Tibial artery (tissue), 4 donors: Measurements from ENCODE around the gene CAPZB.

Experiments
- DNase-seq, 2 donors: peaks; one replicate each; pipeline ENCODE4 v3.0.0-alpha.2; 2019
- H3K27ac ChIP-seq, 2 donors: fragments of 200-600 bp; sonication (generic) in 1 of 2; 1 replicate in 1 of 2; 2 replicates in 1 of 2; pipeline ENCODE4 v1.5.1; 2018 to 2019; ENCODE audit warnings: mild to moderate bottlenecking in 1 of 2
- H3K27me3 ChIP-seq, 2 donors: fragments of 200-600 bp; sonication (generic) in 1 of 2; one replicate each; pipeline versions ENCODE4 v1.5.1 to v1.6.0; 2016 to 2019
- H3K36me3 ChIP-seq, 3 donors: fragments of 200-600 bp; sonication (generic) in 2 of 3; one replicate each; pipeline ENCODE4 v1.5.1; 2016 to 2019; ENCODE audit warnings: mild to moderate bottlenecking in 2 of 3
- H3K4me1 ChIP-seq, 4 donors: fragments of 200-600 bp; sonication (generic) in 2 of 4; 1 replicate in 3 of 4; 2 replicates in 1 of 4; pipeline ENCODE4 v1.5.1; 2016 to 2019
- H3K4me3 ChIP-seq, 2 donors: fragments of 200-600 bp; sonication (generic) in 1 of 2; 1 replicate in 1 of 2; 2 replicates in 1 of 2; pipeline ENCODE4 v1.5.1; 2018 to 2019; ENCODE audit warnings: mild to moderate bottlenecking in 2 of 2
- H3K9me3 ChIP-seq, 3 donors: fragments of 200-600 bp; sonication (generic) in 1 of 3; one replicate each; pipeline ENCODE4 v1.5.1; 2016 to 2019
- CTCF ChIP-seq, 2 experiments: fragments of 200-600 bp in 1 of 2; fragments of 450-650 bp in 1 of 2; IDR thresholded peaks; one replicate each; pipeline ENCODE4 v1.5.1; 2017 to 2019; ENCODE audit warnings: antibody characterized with exemption in 2 of 2, mild to moderate bottlenecking in 1 of 2, moderate library complexity in 1 of 2
- intact Hi-C: fragments of 100-400 bp; cut with DNase I; formaldehyde crosslinking; loops from one replicate; pipeline ENCODE4 v1.15.0; 2023; ENCODE audit warnings: low total_unique reads

CAPZB gene

GRCh38 chr1:19356266-19356665 lies 129.1 kb downstream of the CAPZB start:
- no peak for TF ChIP-seq CTCF (IDR thresholded peaks at IDR 0.05)
- Histone ChIP-seq H3K27me3 (no peaks in the 10 kb centered on the region), H3K27ac (no peak overlapping the region), H3K9me3 (no peaks in the 10 kb centered on the region), H3K36me3 (peaks cover 41 to 63% (median 61%) of the 10 kb centered on the region in 3 donors), H3K4me3 (no peak overlapping the region), H3K4me1 (peaks cover 0 to 24% (median 8%) of the 10 kb centered on the region in 4 donors)
- intact Hi-C loops = no loop called here
- no peak for DNase-seq

GRCh38 chr1:19354531-19354981 lies 130.8 kb downstream of the CAPZB start:
- no peak overlapping the region for H3K4me3 ChIP-seq
- no peaks in the 10 kb centered on the region for H3K9me3 ChIP-seq
- intact Hi-C loops = no loop called here
- no peaks in the 10 kb centered on the region for H3K27me3 ChIP-seq
- H3K4me1 ChIP-seq = peaks cover 0 to 8% (median 0%) of the 10 kb centered on the region in 4 donors
- H3K27ac ChIP-seq = no peak overlapping the region
- H3K36me3 ChIP-seq = peaks cover 48 to 76% (median 69%) of the 10 kb centered on the region in 3 donors
- no peak for DNase-seq
- TF ChIP-seq CTCF (IDR thresholded peaks at IDR 0.05) = no peak

GRCh38 chr1:19353596-19353995 lies 131.7 kb downstream of the CAPZB start:
- peaks cover 51 to 84% (median 76%) of the 10 kb centered on the region in 3 donors for H3K36me3 ChIP-seq
- no peak for TF ChIP-seq CTCF (IDR thresholded peaks at IDR 0.05)

GRCh38 chr1:19352839-19353238 lies 132.5 kb downstream of the CAPZB start:
- no peak for TF ChIP-seq CTCF (IDR thresholded peaks at IDR 0.05)
- intact Hi-C loops = no loop called here
- H3K27ac ChIP-seq = no peak overlapping the region
- peaks cover 51 to 84% (median 84%) of the 10 kb centered on the region in 3 donors for H3K36me3 ChIP-seq
- no peak overlapping the region for H3K4me3 ChIP-seq
- H3K4me1 ChIP-seq = peaks cover 0 to 5% (median 0%) of the 10 kb centered on the region in 4 donors
- no peaks in the 10 kb centered on the region for H3K27me3 ChIP-seq
- no peaks in the 10 kb centered on the region for H3K9me3 ChIP-seq
- no peak for DNase-seq

More at GRCh38 chr1:19353596-19353995, 131.7 kb downstream of the CAPZB start:
- Histone ChIP-seq H3K9me3 (no peaks in the 10 kb centered on the region), H3K27ac (no peak overlapping the region), H3K4me1 (peaks cover 0 to 5% (median 0%) of the 10 kb centered on the region in 4 donors), H3K27me3 (no peaks in the 10 kb centered on the region), H3K4me3 (no peak overlapping the region)
- DNase-seq = no peak
- intact Hi-C loops = no loop called here

GRCh38 chr1:19351873-19352272 lies 133.5 kb downstream of the CAPZB start:
- Histone ChIP-seq H3K4me3 (no peak overlapping the region), H3K27me3 (no peaks in the 10 kb centered on the region), H3K27ac (no peak overlapping the region), H3K4me1 (peaks cover 0 to 5% (median 0%) of the 10 kb centered on the region in 4 donors), H3K36me3 (peaks cover 51 to 81% (median 77%) of the 10 kb centered on the region in 3 donors), H3K9me3 (no peaks in the 10 kb centered on the region)
- intact Hi-C loops = no loop called here
- TF ChIP-seq CTCF (IDR thresholded peaks at IDR 0.05) = no peak
- DNase-seq = no peak

DNA sequence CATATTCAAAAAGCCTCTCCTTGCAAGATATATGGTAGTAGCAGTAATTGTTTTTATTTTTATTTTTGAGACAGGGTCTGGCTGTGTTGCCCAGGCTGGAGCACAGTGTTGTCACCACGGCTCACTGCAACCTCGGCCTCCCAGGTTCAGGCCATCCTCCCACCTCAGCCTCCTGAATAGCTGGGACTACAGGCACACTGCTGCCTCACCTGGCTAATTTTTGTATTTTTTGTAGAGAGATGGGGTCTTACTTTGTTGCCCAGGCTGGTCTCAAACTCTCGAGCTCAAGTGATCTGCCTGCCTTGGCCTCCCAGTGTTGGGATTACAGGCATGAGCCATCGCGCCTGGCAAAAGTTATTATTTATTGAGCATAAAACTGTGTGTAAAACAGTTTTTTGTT lies 134.8 kb downstream of the CAPZB start:
- no peak for TF ChIP-seq CTCF (IDR thresholded peaks at IDR 0.05)
- no peaks in the 10 kb centered on the region for H3K9me3 ChIP-seq
- no peak overlapping the region for H3K4me3 ChIP-seq
- no peak for DNase-seq
- no peaks in the 10 kb centered on the region for H3K27me3 ChIP-seq
- no peak overlapping the region for H3K27ac ChIP-seq
- H3K4me1 ChIP-seq = peaks cover 0 to 5% (median 0%) of the 10 kb centered on the region in 4 donors
- intact Hi-C loops = no loop called here
- peaks cover 40 to 70% (median 69%) of the 10 kb centered on the region in 3 donors for H3K36me3 ChIP-seq
